GM21737 (cell line): ENCODE data around the gene NBEAL2.

Experiments
- ATAC-seq: cut with Tn5 transposase; IDR thresholded peaks from one replicate; pipeline ENCODE4 v1.9.1; 2021; ENCODE audit warnings: mild to moderate bottlenecking, moderate library complexity; ENCODE audit not compliant: unreplicated experiment

NBEAL2 gene

DNA sequence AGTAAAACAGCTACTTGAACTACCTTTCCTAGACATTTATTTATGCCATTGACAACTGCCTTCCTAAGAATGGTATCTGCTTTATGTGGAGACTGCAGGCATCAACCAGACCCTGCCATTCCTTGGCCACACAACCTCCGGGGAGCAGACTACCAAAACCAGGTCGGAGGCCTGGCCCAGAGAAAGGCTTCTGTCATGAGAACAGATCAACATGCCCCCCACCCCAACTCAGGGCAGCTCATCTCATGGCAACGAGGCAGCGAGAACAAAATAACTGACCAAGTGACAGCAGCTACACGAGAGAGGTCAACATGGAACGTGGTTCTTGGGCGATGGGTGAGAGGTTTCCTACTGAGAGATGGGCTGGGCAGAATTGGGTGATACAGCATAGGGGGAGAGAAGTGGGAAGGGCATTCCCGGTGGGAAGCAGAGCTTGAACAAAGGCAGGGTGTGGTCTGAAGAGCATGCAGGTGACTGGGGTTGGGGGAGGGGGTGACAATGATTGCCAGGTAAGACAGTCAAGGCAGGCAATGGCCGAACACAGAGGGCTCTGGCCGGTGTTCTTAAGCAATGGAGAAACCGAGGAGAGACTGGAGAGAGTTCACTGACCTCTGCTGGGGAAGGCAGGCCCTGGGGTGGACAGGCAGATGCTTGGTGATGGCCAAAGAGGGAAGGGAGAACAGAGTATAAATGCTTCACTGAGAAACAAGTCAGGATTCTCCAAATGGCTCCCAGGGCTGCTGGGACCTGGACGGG lies 36.8 kb upstream of the NBEAL2 start:
- ATAC-seq = no peak

DNA sequence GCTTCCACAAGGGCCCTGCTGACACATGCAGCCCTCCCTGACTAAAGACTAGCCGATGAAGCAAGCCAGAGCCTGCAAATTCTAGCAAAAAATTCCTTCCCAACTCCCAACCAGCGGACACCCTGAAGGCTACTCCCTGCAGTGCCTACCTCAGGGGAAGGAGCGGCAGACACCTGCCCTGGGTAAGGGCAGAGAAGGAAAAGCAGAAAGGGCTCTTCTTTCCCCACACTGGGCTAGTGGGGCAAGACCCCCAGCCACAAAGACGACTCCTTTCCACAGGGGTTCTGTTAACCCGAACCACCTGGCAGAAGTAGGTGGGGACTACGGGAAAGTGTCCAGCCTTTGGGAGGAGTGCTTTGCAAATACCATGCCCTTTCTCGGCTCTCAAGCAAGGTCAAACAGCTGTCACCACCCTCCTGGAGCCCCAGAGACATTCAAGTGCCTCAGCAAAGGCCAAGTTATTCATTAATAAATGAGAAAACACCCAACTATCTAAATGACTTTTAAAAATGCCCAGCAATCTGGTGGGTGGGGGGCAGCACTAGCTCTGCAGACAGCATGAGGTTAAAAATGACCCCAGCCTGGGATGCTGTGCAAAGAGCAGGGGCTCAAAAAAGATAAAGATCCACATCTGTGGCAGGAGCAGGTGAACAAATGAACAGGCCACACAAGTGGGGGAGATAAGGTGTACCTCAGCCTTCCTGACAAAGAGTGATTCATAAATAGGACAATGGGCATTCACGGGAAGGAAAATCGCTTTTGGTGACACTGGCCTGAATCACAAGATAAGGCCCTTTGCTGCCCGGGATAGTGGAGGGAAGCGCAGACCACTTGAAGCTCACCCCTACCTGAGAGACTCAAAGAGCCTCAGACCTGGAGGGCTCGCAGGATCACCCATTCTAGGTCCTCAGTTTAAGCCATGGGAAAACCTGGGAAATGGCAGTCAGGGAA lies 36.0 kb upstream of the NBEAL2 start:
- no peak for ATAC-seq

DNA sequence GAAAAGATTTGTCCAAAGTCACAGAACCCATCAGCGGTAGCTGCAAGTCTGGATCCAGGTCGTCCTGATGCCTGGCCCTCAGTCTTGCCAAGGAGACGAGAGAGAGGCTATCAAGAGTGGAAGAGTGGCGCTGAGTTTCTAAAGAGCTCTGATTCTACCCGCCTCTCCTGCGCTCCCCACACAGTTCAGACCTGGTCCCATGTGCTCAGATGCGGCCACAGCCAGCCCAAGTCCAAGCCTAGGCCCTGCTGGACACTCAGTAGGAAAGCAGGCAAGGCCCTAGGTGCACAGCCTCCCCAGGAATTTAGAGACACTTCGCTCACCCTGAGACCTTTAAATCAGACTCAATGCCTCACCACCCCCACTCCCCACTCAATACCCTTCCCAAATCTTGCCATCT lies 35.3 kb upstream of the NBEAL2 start:
- ATAC-seq = no peak

DNA sequence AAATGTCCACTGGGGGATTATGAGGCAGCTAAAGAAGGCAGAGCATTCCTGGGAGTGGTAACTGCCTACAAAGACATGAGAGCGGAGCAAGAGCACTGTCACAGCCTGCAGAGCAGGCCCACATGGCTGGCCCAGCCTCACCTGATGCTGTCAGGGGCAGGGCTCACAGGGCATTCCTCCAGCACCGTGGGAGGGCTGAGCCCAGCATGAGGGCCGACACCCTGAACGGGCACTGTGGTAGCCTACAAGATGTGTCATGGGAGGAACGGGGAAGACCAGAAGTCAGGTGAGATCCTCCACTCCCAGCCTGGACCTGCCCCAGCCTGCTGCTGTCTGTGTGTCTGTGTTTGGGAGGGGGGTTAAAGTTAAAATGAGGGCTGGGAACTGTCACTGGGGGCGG lies 33.0 kb upstream of the NBEAL2 start:
- no peak for ATAC-seq

DNA sequence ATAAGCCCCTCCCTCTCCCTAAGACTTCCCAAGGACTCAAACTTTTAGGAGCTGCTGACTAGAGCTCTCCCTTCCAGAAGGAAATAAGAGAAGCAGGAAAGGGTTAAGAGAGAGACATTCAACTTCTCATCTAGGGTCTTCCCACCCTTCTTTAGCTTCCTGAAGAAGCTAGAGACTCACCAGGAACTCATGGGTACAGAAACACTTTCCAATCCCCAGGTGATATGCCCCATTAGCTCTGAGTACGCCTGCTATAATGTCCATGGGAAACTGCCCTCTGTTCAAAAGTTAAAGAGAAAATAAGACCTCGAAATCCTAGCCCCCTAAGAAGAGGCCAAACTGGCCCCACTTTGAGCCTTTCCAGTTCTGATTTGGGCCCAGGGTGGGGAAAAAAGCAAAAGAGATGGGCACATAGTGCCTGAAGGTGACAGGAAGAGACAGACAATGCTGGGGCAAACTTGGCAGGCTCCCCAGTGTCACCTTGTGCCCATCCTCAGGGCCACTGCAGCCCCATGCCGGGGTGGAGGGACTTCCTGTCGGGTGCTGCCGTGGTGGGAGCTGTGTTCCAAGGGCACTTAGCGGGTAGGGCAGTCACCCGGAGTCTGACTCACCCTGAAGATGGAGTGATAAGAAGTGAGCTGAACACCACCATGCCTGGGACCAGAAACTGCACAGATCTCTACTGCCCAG lies 32.5 kb upstream of the NBEAL2 start:
- ATAC-seq = no peak

DNA sequence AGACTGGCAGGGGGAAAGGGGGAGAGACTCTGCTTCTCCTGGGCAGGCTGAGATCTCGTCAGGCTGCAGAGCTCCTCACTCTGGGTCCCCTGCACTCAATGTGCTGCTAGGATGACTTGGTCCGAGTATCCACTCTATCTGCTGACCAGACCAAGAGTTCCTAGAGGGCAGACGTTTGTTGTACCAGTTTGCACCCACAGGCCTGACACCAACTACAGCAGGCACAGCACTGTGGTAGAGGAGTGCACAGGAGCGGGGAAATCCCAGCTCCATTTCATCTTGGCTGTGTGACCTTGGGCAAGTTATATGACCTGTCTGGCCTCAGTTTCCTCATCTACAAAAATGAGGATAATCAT lies 31.9 kb upstream of the NBEAL2 start:
- ATAC-seq = no peak

DNA sequence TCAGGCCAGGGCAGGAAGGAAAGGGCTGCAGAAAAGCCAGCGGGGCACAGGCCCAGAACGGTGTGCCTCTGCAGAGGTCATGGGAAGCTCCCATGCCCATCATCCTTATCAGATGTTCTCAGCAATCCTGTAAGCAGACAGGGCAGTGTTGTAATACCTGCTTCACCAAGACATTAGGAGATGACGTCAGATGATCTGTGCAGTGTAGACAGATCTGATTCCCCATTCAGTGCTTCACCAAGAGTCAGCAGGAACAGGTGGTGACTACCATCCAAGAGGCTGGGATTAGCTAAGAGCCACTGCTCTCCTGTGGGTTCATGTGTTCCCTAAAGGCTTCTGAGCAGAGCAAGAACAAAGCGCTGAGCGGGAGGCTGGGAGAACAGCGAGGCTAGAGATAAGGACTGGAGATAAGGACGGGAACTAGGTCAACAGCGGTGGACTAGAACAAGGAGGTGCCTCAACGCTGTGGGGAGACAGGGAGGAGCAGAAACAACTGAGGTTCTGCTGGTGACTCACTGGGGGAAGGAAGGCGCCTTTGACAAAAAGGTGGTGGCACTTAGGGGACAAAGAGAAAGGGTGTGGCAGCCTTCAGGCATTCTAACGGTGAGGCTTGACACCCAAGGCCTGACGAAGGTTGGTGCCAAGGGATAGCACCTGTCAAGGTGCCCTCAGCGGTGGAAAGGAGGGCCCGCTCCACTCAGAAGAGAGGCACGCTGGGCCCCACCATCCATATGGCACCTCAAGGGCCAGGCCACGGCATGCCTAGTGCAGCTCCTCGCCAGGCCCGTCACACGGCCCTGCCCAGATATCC lies 31.3 kb upstream of the NBEAL2 start:
- no peak for ATAC-seq

DNA sequence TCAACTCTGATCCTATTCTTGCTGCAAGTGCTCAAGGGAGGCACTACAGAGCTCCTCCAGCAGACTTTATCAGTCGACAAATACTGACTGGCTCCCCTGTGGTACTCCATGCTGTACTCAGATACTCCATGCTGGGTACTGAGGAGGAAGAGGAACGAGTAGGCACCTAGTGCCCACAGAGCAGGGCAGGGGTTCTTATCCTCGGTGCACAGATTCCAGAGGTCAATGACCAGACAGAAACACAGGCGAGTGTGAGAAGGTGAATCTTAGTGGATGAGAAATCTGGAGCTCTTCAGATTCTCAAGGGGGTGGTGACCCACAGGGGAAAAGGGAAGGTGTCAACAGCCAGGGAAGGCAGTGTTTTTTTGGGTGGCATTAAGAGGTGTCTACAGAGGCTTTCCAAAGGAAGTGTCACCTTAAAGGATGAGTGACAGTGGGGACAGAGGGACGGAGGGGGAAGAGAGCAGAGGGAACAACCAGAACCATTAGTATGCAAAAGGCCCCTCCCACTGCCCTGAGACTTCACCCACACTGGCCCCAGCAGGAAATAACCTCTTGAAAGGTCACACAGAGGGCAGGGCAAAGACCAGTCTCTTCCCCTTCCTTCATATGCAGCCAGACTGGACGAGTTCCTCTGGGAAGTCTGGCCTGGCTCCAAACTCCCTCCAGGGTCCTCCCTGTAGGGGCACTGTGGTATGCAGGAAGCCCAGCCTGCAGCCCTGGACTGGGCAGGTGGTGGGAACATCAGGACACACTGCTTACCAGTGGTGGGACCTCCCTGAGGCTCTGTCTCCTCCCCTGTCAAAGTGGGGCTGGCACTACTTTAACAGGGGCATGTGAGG lies 30.4 kb upstream of the NBEAL2 start:
- ATAC-seq = no peak

DNA sequence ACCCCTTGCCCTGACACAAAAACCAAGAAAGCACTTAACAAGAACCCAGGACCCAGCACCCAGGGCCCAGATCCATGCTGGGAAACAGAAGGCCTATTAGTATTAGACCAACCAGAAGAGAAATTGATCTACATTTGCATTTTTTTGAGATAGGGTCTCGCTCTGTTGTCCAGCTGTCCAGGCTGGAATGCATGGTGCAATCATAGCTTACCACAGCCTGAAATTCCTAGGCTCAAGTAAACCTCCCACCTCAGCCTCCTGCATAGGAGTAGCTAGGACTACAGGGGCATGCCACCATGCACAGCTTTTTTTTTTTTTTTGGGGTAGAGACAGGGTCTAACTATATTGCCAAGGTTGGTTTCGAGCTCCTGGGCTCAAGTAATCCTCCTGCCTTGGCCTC lies 29.3 kb upstream of the NBEAL2 start:
- no peak for ATAC-seq

DNA sequence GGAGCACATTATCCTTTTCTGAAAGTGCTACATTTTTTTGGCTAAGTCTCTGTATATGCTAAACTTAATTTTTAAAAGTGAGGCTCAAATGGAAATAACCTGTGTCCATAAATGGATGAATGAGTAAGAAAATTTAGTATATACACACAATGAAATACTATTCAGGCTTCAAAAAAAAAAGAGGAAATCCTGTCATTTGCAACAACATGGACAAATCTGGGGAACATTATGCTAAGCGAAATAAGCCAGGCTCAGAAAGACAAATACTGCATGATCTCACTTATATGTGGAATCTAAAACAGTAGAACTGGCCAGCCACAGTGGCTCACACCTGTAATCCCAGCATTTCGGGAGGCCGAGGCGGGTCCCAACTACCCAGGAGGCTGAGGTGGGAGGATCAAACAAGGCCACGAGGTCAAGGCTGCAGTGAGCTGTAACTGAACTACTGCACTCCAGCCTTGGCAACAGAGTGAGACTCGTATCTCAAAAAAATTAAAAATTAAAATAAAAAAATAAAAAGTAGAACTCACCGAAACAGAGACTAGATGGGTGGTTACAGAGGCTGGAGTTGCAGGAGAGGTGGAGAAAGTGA lies 28.7 kb upstream of the NBEAL2 start:
- no peak for ATAC-seq

DNA sequence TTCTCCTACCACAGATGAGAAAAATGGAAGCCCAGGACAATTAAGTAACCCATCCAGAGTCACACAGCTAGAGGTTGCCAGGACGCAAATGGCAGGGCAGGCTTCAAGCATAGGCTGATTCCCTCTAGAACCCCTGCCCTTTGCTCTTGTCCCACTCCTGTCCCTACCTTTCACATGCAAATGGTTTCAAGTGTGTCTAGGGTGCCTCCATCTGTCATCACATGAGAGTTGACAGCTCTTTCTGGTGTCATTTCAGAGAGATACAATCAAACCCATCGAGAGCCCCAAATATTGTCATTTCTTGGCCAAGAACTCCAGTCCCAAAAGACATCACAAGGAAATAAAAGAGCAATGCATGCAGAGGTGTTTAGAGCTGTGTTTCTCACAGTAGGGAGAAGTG lies 26.7 kb upstream of the NBEAL2 start:
- no peak for ATAC-seq

DNA sequence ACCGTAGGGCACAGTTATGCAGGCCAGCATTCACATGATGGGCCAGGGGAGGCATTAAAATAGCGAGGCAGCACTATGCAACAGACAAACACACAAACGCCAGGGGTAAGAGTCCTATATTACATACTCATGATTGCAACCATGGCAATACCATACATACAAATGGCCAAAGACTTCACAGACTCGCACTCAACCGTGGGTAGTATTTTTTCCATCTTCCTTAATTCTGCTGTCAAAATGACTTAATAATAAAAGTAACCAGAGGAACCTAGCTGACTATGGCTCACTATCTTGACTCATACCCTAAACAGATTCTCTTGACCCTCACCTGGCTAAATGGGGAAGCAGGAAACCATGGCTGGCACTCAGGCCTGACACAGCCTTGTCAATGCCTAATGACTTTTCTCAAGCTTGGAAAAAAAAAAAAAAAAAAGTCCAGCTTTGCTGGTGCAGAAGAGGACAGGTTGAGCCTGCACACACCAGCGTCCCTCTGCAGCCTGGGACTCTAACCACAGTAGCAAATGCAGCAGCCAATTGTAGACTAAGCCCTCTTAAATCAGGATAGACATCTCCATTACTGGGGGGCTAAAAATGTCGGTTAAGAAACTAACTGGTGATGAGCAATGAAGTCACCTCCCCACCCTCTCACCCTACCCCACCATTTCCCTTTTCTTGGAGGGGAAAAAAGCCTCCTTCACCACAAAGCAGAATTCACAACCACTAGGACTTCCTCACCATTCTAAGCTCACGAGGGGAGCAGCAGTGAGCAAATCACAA lies 26.0 kb upstream of the NBEAL2 start:
- ATAC-seq = no peak

DNA sequence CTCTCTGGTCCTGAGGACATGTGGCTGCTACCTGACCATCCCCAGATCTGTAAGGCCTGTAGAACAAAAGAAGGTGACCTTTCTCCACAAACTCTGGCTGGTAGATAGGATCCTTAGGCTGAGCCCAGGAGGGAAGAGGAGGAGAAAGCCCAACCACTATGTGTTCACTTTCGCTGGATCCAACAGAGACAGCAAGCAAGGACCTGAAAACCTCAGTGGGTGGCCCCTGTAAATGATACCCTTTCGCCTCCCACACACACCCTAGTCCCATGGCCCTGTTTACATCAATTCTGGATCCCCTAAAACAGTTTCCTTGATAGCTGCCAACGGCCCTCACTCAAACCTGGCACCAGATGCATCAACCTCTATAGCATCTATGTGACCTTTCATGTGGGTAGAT lies 25.3 kb upstream of the NBEAL2 start:
- no peak for ATAC-seq

DNA sequence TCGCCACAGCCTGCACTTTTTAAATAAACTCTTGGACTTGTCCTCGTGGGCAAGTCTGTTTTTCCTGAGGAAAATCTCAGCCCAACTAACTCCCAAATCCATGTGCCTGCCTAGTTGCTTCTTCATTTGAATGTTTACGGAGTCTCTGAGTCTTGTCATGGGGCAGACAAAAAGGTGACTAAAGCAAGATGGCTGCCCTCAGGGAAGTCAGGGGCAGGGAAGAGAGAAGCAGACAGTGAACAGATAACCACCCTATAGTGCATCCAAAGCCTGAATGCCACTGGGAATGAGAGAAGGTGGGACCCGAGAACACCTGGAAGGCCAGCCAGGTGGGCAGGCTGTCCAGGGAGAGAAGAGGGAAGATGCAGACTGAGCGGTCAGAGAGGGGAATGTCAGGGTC lies 24.3 kb upstream of the NBEAL2 start:
- no peak for ATAC-seq

DNA sequence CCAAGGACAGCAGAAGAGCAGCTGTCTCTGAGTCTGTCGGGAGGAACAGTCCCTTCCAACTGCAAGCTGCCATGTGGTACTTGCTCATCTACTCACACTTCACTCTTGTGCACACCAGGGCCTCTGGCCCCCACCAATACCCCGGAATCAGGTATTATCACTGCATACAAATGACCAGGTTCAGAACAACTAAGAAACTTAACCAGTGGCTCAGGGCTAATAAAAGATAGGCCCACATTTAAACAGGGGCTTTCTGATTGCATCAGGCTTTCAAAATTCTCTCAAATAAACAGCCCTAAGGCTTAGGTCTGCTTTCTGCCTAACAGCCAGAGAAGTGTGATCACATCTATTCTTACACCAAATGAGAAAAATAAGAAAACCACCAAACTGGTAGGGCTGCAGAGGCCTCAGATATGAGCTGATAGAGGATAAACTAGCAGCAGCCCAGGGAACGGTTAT lies 23.6 kb upstream of the NBEAL2 start:
- no peak for ATAC-seq

DNA sequence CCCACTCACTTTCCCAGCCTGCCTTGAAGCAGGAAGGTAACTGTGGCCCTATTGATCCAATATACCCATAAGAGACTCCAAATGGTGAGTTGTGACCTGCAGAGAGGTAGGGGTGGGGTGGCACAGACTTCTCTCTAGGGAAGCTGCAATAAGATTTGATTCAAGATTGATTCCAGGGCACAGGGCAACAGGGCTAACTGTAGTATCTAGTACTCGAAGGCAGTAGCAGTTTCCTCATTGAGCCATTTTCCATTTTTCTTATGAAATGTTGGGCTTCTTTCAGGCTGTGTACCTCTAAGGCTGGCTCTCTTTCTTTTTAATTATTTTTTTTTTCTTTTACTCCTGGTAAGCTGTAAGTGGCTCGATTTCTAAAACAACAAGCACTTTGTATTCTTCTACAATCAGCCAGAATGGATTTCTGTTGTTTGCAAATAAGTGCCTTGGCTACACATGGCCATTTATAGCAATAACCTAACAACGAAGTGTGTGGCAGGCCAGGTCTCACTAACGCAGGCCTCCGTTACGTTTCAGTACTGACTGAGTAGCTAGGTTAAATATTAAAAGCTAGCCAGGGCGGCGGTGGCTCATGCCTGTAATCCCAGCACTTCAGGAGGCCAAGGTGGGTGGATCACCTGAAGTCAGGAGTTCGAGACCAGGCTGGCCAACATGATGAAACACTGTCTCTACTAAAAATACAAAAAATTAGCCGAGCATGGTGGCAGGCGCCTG lies 22.2 kb upstream of the NBEAL2 start:
- no peak for ATAC-seq

DNA sequence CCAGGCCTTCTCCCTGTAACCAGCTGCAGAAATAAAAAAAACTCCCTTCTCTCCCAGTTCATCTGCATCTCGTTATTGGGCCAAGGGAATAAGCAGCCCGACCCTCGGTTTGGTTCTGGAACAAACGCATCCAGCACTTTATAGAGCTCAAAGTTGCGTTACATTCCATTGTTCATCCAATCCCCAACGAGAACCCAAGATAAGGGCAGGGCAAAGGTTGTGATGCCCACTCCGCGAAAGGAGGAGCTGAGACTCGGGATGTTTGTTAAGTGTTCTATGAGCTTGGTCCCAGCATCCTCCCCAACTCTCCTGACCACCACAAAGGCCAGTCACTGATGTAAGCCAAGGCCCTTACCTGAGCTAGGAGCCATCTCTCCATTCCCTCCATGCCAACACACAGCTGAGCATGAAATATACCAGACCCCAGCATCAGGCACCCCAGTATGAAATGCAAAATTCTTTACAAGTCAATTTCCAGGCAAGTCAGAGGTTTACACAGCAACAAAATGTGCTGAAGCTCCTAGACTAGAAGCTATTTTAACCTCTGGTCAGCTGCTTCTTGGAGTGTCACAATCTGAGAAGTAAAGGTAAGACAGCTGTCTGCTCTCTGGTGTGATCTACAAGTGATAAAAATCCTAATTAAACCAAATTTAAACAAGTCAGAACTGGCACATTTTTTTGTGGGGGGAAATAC lies 20.9 kb upstream of the NBEAL2 start:
- no peak for ATAC-seq

DNA sequence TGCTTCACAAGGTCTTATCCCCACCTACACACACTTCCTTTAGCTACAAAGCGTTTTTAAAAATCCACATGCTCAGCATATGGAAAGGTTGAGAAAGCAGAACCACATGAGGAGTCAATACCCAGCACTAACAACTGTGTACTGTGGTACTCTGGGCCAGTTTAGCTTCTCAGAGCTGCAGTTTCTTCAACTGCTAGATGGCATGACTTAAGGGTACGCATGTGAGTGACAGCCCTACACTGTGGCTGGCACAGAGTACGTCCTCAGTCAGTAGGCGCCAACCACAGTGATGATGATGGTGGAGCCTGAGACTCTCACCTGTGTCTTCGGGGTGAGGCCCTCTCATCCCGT lies 20.3 kb upstream of the NBEAL2 start:
- ATAC-seq = no peak
